SU-DHL-6 (cell line): ENCODE data around the gene F2.

Source experiments
- H2AFZ ChIP-seq: fragments of 200-600 bp; sonication (generic); 2 replicates; pipeline ENCODE4 v1.6.1; 2014; ENCODE audit warnings: low read depth, mild to moderate bottlenecking, moderate library complexity, mixed read lengths, antibody characterized with exemption, low read length; ENCODE audit not compliant: severe bottlenecking
- H3F3A ChIP-seq: fragments of 200-600 bp; shearing (Covaris generic); 2 replicates; pipeline ENCODE4 v1.6.0; 2016; ENCODE audit warnings: antibody characterized with exemption, mild to moderate bottlenecking; ENCODE audit not compliant: insufficient read depth
- H3K27ac ChIP-seq: fragments of 200-600 bp; sonication (generic); 2 replicates; pipeline ENCODE4 v1.5.1; 2016; ENCODE audit warnings: low read depth, mild to moderate bottlenecking, low read length, moderate library complexity, mixed read lengths
- H3K27me3 ChIP-seq: fragments of 200-600 bp; sonication (generic), shearing (Covaris generic); 2 replicates; pipeline ENCODE4 v1.6.0; 2014; ENCODE audit warnings: mild to moderate bottlenecking, low read length
- H3K36me3 ChIP-seq: fragments of 200-600 bp; sonication (generic); 2 replicates; pipeline ENCODE4 v1.6.1; 2014; ENCODE audit warnings: mild to moderate bottlenecking, low read length, mixed read lengths
- H3K4me2 ChIP-seq: fragments of 300-600, 200-600 bp; shearing (Covaris generic), sonication (generic); 2 replicates; pipeline ENCODE4 v1.6.0; 2014; ENCODE audit warnings: low read length, low read depth, mild to moderate bottlenecking; ENCODE audit not compliant: poor library complexity, severe bottlenecking
- H3K4me3 ChIP-seq: fragments of 200-600 bp; sonication (generic); 2 replicates; pipeline ENCODE4 v1.5.1; 2014; ENCODE audit warnings: antibody characterized with exemption, low read length, mild to moderate bottlenecking, mixed read lengths; ENCODE audit not compliant: insufficient read depth, poor library complexity, severe bottlenecking
- H3K79me2 ChIP-seq: fragments of 200-600 bp; sonication (generic); 2 replicates; pipeline ENCODE4 v1.6.1; 2014; ENCODE audit warnings: mild to moderate bottlenecking, low read length, moderate library complexity; ENCODE audit not compliant: insufficient read depth
- H3K9ac ChIP-seq: fragments of 200-600 bp; sonication (generic); 2 replicates; pipeline ENCODE4 v1.7.0; 2014; ENCODE audit warnings: mild to moderate bottlenecking, low read length
- H3K9me2 ChIP-seq: fragments of 200-600 bp; sonication (generic); replicated peaks from 2 replicates; pipeline ENCODE4 v1.6.1; 2014; ENCODE audit warnings: low read length; ENCODE audit not compliant: insufficient read depth
- H3K9me3 ChIP-seq: fragments of 200-600 bp; sonication (generic); 2 replicates; pipeline ENCODE4 v1.6.1; 2014; ENCODE audit warnings: low read length, mixed read lengths; ENCODE audit not compliant: insufficient read depth
- H4K20me1 ChIP-seq: fragments of 200-600 bp; sonication (generic); 2 replicates; pipeline ENCODE4 v1.6.1; 2014; ENCODE audit warnings: low read depth, mild to moderate bottlenecking, antibody characterized with exemption, low read length, moderate library complexity, mixed read lengths
- CTCF ChIP-seq: fragments of 200-600 bp; sonication (generic); IDR thresholded peaks from one replicate; pipeline ENCODE4 v1.5.1; 2017; ENCODE audit warnings: antibody characterized with exemption, mild to moderate bottlenecking, low read length, moderate library complexity; ENCODE audit not compliant: insufficient read depth, poor library complexity, severe bottlenecking
- EZH2phosphoT487 ChIP-seq: fragments of 200-600 bp; sonication (generic), shearing (Covaris generic); conservative IDR thresholded peaks from 2 replicates; pipeline ENCODE4 v1.6.1; 2018; ENCODE audit warnings: mild to moderate bottlenecking, antibody characterized with exemption, low read length, moderate library complexity, mixed read lengths

Gene F2

GRCh38 chr11:46736146-46736545 lies 17.1 kb downstream of the F2 start:
- Histone ChIP-seq H3K27me3 (no peaks in the 10 kb centered on the region), H3K4me3 (no peak overlapping the region), H2AFZ (no peak overlapping the region), H3K36me3 (no peaks in the 10 kb centered on the region), H3K9ac (no peak overlapping the region), H3F3A (no peaks in the 10 kb centered on the region), H3K9me2 (no peaks in the 10 kb centered on the region), H3K79me2 (no peaks in the 10 kb centered on the region), H3K27ac (no peak overlapping the region), H4K20me1 (no peaks in the 10 kb centered on the region), H3K4me2 (no peak overlapping the region), H3K9me3 (no peaks in the 10 kb centered on the region)
- TF ChIP-seq EZH2phosphoT487 = no peak
- TF ChIP-seq CTCF = no peak

GRCh38 chr11:46736615-46737014 lies 17.6 kb downstream of the F2 start:
- TF ChIP-seq CTCF (no peak), EZH2phosphoT487 (no peak)
- no peaks in the 10 kb centered on the region for H3F3A ChIP-seq
- no peak overlapping the region for H3K27ac ChIP-seq
- no peak overlapping the region for H3K4me2 ChIP-seq
- no peaks in the 10 kb centered on the region for H3K9me3 ChIP-seq
- no peak overlapping the region for H3K4me3 ChIP-seq
- H3K9me2 ChIP-seq = no peaks in the 10 kb centered on the region
- H4K20me1 ChIP-seq = no peaks in the 10 kb centered on the region
- no peak overlapping the region for H3K9ac ChIP-seq
- H2AFZ ChIP-seq = no peak overlapping the region
- H3K79me2 ChIP-seq = no peaks in the 10 kb centered on the region
- H3K27me3 ChIP-seq = no peaks in the 10 kb centered on the region
- no peaks in the 10 kb centered on the region for H3K36me3 ChIP-seq

GRCh38 chr11:46737699-46738098 lies 18.7 kb downstream of the F2 start:
- no peak overlapping the region for H2AFZ ChIP-seq
- H4K20me1 ChIP-seq = no peaks in the 10 kb centered on the region
- no peaks in the 10 kb centered on the region for H3K9me3 ChIP-seq
- H3K9ac ChIP-seq = no peak overlapping the region
- no peak overlapping the region for H3K27ac ChIP-seq
- no peak overlapping the region for H3K4me3 ChIP-seq
- no peak for TF ChIP-seq CTCF
- TF ChIP-seq EZH2phosphoT487 = no peak
- no peaks in the 10 kb centered on the region for H3F3A ChIP-seq
- H3K79me2 ChIP-seq = no peaks in the 10 kb centered on the region
- H3K9me2 ChIP-seq = no peaks in the 10 kb centered on the region
- H3K27me3 ChIP-seq = no peaks in the 10 kb centered on the region
- H3K4me2 ChIP-seq = no peak overlapping the region
- H3K36me3 ChIP-seq = no peaks in the 10 kb centered on the region; the same call in 1 of the 2 replicates

GRCh38 chr11:46738887-46739286 lies 19.9 kb downstream of the F2 start:
- Histone ChIP-seq H4K20me1 (no peaks in the 10 kb centered on the region), H3K9me2 (no peaks in the 10 kb centered on the region), H3K9me3 (no peaks in the 10 kb centered on the region), H3K9ac (no peak overlapping the region), H3K27ac (no peak overlapping the region), H3K4me3 (no peak overlapping the region), H3K4me2 (no peak overlapping the region), H3K79me2 (no peaks in the 10 kb centered on the region), H3K27me3 (no peaks in the 10 kb centered on the region), H3F3A (no peaks in the 10 kb centered on the region), H3K36me3 (no peaks in the 10 kb centered on the region; the same call in 1 of the 2 replicates), H2AFZ (no peak overlapping the region)
- TF ChIP-seq EZH2phosphoT487 = no peak
- no peak for TF ChIP-seq CTCF
